Liver (tissue), 9 donors: ENCODE data around the gene BPIFB4. TPM values are rescaled to one million over a fixed set of nuclear protein-coding genes. Genes with fewer than 3 reads are reported as not detected.

Experiments
- DNase-seq: peaks from one replicate; pipeline ENCODE4 v3.0.0-alpha.2; 2017; ENCODE audit warnings: low spot score
- H3K27ac ChIP-seq, 2 donors: one replicate each; pipeline ENCODE4 v1.7.0; 2013; ENCODE audit warnings: inconsistent platforms in 2 of 2, low read length in 2 of 2, control low read depth in 1 of 2, low read depth in 1 of 2, mild to moderate bottlenecking in 1 of 2
- H3K27me3 ChIP-seq, 4 donors: one replicate each; pipeline versions ENCODE4 v1.6.1 to v1.7.0; 2013; ENCODE audit warnings: low read length in 3 of 4, inconsistent platforms in 1 of 4, mild to moderate bottlenecking in 1 of 4, moderate library complexity in 1 of 4; ENCODE audit not compliant: control insufficient read depth in 4 of 4, insufficient read depth in 4 of 4
- H3K36me3 ChIP-seq, 4 donors: one replicate each; pipeline versions ENCODE4 v1.6.1 to v1.7.0; 2013; ENCODE audit warnings: low read length in 3 of 4, mild to moderate bottlenecking in 3 of 4, low read depth in 1 of 4, moderate library complexity in 1 of 4; ENCODE audit not compliant: control insufficient read depth in 4 of 4, insufficient read depth in 3 of 4
- H3K4me1 ChIP-seq, 4 donors: one replicate each; pipeline versions ENCODE4 v1.6.1 to v1.7.0; 2013; ENCODE audit warnings: low read length in 3 of 4, mild to moderate bottlenecking in 3 of 4, moderate library complexity in 1 of 4; ENCODE audit not compliant: control insufficient read depth in 4 of 4, insufficient read depth in 4 of 4
- H3K4me3 ChIP-seq, 3 donors: one replicate each; pipeline versions ENCODE4 v1.6.1 to v1.7.0; 2013; ENCODE audit warnings: low read length in 3 of 3, control low read depth in 1 of 3, low read depth in 1 of 3, mild to moderate bottlenecking in 1 of 3
- H3K9ac ChIP-seq, 2 donors: one replicate each; pipeline ENCODE4 v1.7.0; 2013; ENCODE audit warnings: low read length in 2 of 2, mild to moderate bottlenecking in 2 of 2, moderate library complexity in 2 of 2, control low read depth in 1 of 2, low read depth in 1 of 2
- H3K9me3 ChIP-seq, 4 donors: one replicate each; pipeline versions ENCODE4 v1.6.1 to v1.7.0; 2013; ENCODE audit warnings: low read length in 3 of 4; ENCODE audit not compliant: control insufficient read depth in 4 of 4
- EGR1 ChIP-seq, 2 donors: IDR thresholded peaks; 2 replicates each; pipeline ENCODE4 v1.6.1; 2016 to 2018; ENCODE audit warnings: antibody characterized with exemption in 2 of 2, low read depth in 2 of 2
- FOXA1 ChIP-seq: IDR thresholded peaks from 2 replicates; pipeline ENCODE4 v1.6.1; 2016; ENCODE audit warnings: antibody characterized with exemption
- FOXA2 ChIP-seq: IDR thresholded peaks from 2 replicates; pipeline ENCODE4 v1.6.1; 2016; ENCODE audit warnings: antibody characterized with exemption
- GABPA ChIP-seq, 2 donors: IDR thresholded peaks in 1 of 2; conservative IDR thresholded peaks in 1 of 2; 2 replicates each; pipeline ENCODE4 v1.6.1; 2016; ENCODE audit warnings: antibody characterized with exemption in 2 of 2, mild to moderate bottlenecking in 1 of 2, moderate library complexity in 1 of 2
- HNF4A ChIP-seq, 2 donors: conservative IDR thresholded peaks; 2 replicates each; pipeline ENCODE4 v1.6.1; 2016; ENCODE audit warnings: antibody characterized with exemption in 2 of 2, mild to moderate bottlenecking in 2 of 2
- JUND ChIP-seq, 2 donors: IDR thresholded peaks; 2 replicates each; pipeline ENCODE4 v1.6.1; 2016; ENCODE audit warnings: antibody characterized with exemption in 2 of 2
- NR2F2 ChIP-seq: IDR thresholded peaks from 2 replicates; pipeline ENCODE4 v1.6.1; 2016; ENCODE audit warnings: antibody characterized with exemption
- RAD21 ChIP-seq, 2 donors: IDR thresholded peaks; 2 replicates each; pipeline ENCODE4 v1.6.1; 2016; ENCODE audit warnings: antibody characterized with exemption in 2 of 2, mild to moderate bottlenecking in 2 of 2
- RXRA ChIP-seq, 2 donors: IDR thresholded peaks; 2 replicates each; pipeline ENCODE4 v1.6.1; 2017 to 2018; ENCODE audit warnings: antibody characterized with exemption in 2 of 2, mild to moderate bottlenecking in 1 of 2
- SP1 ChIP-seq: IDR thresholded peaks from 2 replicates; pipeline ENCODE4 v1.6.1; 2018; ENCODE audit warnings: antibody characterized with exemption, mild to moderate bottlenecking
- YY1 ChIP-seq: IDR thresholded peaks from 2 replicates; pipeline ENCODE4 v1.6.1; 2016; ENCODE audit warnings: antibody characterized with exemption, mild to moderate bottlenecking
- WGBS: extraction: QIAGEN DNeasy Blood & Tissue Kit; methylation state at CpG from one replicate; pipeline ENCODE4 v1.1.7; 2013; 5-methylcytosine and 5-hydroxymethylcytosine counted together
- polyA plus RNA-seq, 2 donors: library from polyadenylated mRNA; stranded (reverse) in 1 of 2; unstranded in 1 of 2; fragments of 200-250 nt in 1 of 2; fragments of >200 nt in 1 of 2; fragmentation: Nextera tagmentation in 1 of 2; extraction: Ambion mirVana in 1 of 2; gene quantifications; one replicate each; pipeline versions ENCODE4 v1.2.1 to v1.2.3, GENCODE V29; 2013 to 2015
- total RNA-seq, 2 donors: library from RNA; depleted of rRNA; stranded (reverse); fragments of >200 nt; gene quantifications; one replicate each; pipeline ENCODE4 v1.2.3, GENCODE V29; 2014
- TF ChIP-seq, protein P1 (sequence below): IDR thresholded peaks from 2 replicates; pipeline ENCODE4 v1.6.1; 2016; ENCODE audit warnings: antibody characterized with exemption, mild to moderate bottlenecking
- TF ChIP-seq, protein P2 (sequence below): IDR thresholded peaks from 2 replicates; pipeline ENCODE4 v1.6.1; 2016; ENCODE audit warnings: antibody characterized with exemption
- TF ChIP-seq, protein P3 (sequence below): IDR thresholded peaks from 2 replicates; pipeline ENCODE4 v1.6.1; 2016; ENCODE audit warnings: antibody characterized with exemption
- TF ChIP-seq, protein P4 (sequence below): fragments of 150-350 bp; IDR thresholded peaks from 2 replicates; pipeline ENCODE4 v1.5.1; 2017; ENCODE audit warnings: improper control_type of control experiment, low read depth, low read length; ENCODE audit not compliant: missing input control
- donor health status: healthy.
- donor health status: healthy.
- donor health status: healthy.
- donor health status: healthy.
- donor health status: healthy.

Gene BPIFB4
- total and polyA plus RNA-seq, 4 donors = 0.16 TPM; not detected in 3

DNA sequence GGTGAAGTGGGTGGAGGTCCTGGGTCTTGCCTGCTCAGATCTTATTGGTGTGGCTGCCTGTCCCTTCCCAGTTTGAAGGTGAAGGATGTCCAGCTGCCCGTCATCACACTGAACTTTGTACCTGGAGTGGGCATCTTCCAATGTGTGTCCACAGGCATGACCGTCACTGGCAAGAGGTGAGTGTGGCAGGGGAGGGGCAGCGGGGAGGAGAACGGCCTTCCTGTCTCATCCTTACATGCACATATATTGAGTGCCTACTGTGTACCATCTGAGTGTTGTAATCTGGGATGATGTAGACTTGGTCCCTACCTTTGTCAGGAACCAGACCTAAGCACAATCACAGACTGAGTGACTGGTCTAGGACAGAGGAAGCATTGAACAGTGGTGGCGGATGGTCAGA is 45.3 kb upstream of the BPIFB4 start (continued):
- TF ChIP-seq, protein P1, sequence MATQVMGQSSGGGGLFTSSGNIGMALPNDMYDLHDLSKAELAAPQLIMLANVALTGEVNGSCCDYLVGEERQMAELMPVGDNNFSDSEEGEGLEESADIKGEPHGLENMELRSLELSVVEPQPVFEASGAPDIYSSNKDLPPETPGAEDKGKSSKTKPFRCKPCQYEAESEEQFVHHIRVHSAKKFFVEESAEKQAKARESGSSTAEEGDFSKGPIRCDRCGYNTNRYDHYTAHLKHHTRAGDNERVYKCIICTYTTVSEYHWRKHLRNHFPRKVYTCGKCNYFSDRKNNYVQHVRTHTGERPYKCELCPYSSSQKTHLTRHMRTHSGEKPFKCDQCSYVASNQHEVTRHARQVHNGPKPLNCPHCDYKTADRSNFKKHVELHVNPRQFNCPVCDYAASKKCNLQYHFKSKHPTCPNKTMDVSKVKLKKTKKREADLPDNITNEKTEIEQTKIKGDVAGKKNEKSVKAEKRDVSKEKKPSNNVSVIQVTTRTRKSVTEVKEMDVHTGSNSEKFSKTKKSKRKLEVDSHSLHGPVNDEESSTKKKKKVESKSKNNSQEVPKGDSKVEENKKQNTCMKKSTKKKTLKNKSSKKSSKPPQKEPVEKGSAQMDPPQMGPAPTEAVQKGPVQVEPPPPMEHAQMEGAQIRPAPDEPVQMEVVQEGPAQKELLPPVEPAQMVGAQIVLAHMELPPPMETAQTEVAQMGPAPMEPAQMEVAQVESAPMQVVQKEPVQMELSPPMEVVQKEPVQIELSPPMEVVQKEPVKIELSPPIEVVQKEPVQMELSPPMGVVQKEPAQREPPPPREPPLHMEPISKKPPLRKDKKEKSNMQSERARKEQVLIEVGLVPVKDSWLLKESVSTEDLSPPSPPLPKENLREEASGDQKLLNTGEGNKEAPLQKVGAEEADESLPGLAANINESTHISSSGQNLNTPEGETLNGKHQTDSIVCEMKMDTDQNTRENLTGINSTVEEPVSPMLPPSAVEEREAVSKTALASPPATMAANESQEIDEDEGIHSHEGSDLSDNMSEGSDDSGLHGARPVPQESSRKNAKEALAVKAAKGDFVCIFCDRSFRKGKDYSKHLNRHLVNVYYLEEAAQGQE = no peak
- TF ChIP-seq, protein P2, sequence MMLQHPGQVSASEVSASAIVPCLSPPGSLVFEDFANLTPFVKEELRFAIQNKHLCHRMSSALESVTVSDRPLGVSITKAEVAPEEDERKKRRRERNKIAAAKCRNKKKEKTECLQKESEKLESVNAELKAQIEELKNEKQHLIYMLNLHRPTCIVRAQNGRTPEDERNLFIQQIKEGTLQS = no peak
- TF ChIP-seq EGR1 (IDR thresholded peaks at IDR 0.05; ENCODE audit: low read depth in 2 of 2) (no peak), SP1 (no peak), FOXA2 (no peak), RXRA (IDR thresholded peaks at IDR 0.05) (no peak), GABPA (IDR thresholded peaks at IDR 0.05 in 1 of 2, conservative IDR thresholded peaks at IDR 0.05 in 1 of 2) (no peak), FOXA1 (no peak)

DNA sequence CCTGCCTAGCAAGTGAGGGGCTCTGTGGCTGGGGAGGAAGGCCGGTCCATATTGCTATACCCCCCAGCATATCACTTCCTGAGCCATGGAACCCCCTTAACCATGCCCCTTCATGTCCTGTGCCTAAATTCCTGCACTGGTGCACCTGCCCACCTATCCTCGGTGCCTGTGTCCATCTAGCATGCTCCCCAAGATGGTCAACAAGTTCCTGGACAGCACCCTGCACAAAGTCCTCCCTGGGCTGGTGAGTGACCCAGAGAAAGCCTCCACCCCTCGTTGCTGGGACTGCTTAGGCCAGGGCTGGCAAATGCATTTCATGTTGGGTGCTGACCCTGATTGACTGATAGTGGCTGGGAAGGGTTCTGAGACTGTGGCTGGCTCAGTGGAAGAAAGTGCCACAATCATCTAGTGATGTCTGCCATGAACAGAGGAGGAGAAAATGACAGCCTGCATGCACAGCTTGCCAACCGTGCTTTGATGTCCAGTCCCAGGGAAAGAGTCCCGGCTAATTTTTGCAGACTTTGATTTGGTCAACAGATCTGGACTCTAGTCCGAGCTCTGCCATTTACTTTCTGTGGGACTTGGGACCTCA is 44.4 kb upstream of the BPIFB4 start:
- no peak overlapping the region for H3K9ac ChIP-seq
- H3K27ac ChIP-seq = no peak overlapping the region
- 74% methylated on average over 6 of the region's 6 CpGs for WGBS
- no peaks in the 10 kb centered on the region for H3K27me3 ChIP-seq
- H3K9me3 ChIP-seq = no peaks in the 10 kb centered on the region
- H3K4me1 ChIP-seq = no peaks in the 10 kb centered on the region
- TF ChIP-seq FOXA1 (no peak), FOXA2 (no peak), JUND (IDR thresholded peaks at IDR 0.05) (no peak), SP1 (no peak), YY1 (no peak), EGR1 (IDR thresholded peaks at IDR 0.05; ENCODE audit: low read depth in 2 of 2) (no peak), GABPA (IDR thresholded peaks at IDR 0.05 in 1 of 2, conservative IDR thresholded peaks at IDR 0.05 in 1 of 2) (no peak), RAD21 (IDR thresholded peaks at IDR 0.05) (no peak), NR2F2 (no peak), HNF4A (conservative IDR thresholded peaks at IDR 0.05) (no peak)
- TF ChIP-seq, protein P2 = no peak
- TF ChIP-seq, protein P3, sequence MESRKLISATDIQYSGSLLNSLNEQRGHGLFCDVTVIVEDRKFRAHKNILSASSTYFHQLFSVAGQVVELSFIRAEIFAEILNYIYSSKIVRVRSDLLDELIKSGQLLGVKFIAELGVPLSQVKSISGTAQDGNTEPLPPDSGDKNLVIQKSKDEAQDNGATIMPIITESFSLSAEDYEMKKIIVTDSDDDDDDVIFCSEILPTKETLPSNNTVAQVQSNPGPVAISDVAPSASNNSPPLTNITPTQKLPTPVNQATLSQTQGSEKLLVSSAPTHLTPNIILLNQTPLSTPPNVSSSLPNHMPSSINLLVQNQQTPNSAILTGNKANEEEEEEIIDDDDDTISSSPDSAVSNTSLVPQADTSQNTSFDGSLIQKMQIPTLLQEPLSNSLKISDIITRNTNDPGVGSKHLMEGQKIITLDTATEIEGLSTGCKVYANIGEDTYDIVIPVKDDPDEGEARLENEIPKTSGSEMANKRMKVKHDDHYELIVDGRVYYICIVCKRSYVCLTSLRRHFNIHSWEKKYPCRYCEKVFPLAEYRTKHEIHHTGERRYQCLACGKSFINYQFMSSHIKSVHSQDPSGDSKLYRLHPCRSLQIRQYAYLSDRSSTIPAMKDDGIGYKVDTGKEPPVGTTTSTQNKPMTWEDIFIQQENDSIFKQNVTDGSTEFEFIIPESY = no peak
- TF ChIP-seq, protein P4, sequence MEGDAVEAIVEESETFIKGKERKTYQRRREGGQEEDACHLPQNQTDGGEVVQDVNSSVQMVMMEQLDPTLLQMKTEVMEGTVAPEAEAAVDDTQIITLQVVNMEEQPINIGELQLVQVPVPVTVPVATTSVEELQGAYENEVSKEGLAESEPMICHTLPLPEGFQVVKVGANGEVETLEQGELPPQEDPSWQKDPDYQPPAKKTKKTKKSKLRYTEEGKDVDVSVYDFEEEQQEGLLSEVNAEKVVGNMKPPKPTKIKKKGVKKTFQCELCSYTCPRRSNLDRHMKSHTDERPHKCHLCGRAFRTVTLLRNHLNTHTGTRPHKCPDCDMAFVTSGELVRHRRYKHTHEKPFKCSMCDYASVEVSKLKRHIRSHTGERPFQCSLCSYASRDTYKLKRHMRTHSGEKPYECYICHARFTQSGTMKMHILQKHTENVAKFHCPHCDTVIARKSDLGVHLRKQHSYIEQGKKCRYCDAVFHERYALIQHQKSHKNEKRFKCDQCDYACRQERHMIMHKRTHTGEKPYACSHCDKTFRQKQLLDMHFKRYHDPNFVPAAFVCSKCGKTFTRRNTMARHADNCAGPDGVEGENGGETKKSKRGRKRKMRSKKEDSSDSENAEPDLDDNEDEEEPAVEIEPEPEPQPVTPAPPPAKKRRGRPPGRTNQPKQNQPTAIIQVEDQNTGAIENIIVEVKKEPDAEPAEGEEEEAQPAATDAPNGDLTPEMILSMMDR = no peak
- TF ChIP-seq, protein P1 = no peak
- no peak overlapping the region for H3K4me3 ChIP-seq
- DNase-seq = no peak
- no peaks in the 10 kb centered on the region for H3K36me3 ChIP-seq
